Activated naive CD4-positive, alpha-beta T cell treated with anti-CD3 and anti-CD28 coated beads, Interleukin-2, amount 10 ng/mL, durations not matched to agents 7 days and 5 days (primary cell): ENCODE data around the gene ECT2L.

ENCODE experiments used
- CTCF ChIA-PET: fragments of 350-600 bp; sonication (Branson Sonifier 250); formaldehyde crosslinking; loops from one replicate; lab custom pipeline; 2021; ENCODE audit warnings: antibody characterized with exemption; lab: Charles Lee
- DNase-seq: peaks from one replicate; pipeline ENCODE4 v3.0.0-alpha.2; 2020
- H3K27ac Mint-ChIP-seq: one replicate; pipeline ENCODE4 v1.8.0; 2021; ENCODE audit warnings: mild to moderate bottlenecking, moderate library complexity, mixed read lengths
- H3K27me3 Mint-ChIP-seq: one replicate; pipeline ENCODE4 v1.8.0; 2021; ENCODE audit warnings: mild to moderate bottlenecking, mixed read lengths
- H3K36me3 Mint-ChIP-seq: one replicate; pipeline ENCODE4 v1.8.0; 2021; ENCODE audit warnings: mixed read lengths
- H3K4me1 Mint-ChIP-seq: one replicate; pipeline ENCODE4 v1.8.0; 2021; ENCODE audit warnings: mixed read lengths
- H3K4me3 Mint-ChIP-seq: one replicate; pipeline ENCODE4 v1.8.0; 2021; ENCODE audit warnings: mild to moderate bottlenecking, moderate library complexity, mixed read lengths
- H3K9me3 Mint-ChIP-seq: one replicate; pipeline ENCODE4 v1.8.0; 2021; ENCODE audit warnings: mixed read lengths

ECT2L gene

DNA sequence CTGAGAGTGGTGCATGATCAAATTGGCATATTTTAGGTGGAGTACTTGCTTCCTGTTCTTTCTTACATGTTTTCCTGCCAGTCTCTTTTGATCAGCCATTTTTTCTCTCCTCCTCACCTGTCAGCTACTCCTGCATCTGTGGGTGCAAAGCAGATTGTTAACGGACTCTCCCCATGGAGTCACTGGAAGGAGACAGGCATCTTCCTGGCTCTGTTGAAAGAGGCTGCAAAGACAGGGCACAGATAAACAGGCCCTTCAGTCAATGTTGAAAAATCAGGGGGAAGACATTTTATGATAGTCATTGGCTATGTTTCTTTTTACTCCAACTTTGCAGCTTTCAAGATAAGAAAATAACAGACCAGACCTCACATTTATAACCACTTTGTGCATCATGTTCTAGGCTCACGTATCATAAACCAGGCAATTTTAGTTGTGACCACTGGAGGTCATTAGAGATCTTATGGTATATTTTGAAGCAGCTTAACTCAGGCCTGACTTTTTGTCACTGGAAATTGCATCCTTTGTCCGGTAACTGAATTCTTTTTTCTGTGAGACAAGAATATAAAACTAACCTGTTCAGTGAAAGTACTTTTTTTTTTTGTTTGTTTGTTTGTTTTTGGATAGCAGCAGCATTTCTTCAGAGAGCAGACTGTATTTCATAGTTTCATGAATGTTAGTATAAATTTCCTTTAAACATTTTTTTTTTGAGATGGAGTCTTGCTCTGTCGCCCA, 20.1 kb downstream of the ECT2L start:
- no peaks in the 10 kb centered on the region for H3K36me3 Mint-ChIP-seq
- no peaks in the 10 kb centered on the region for H3K9me3 Mint-ChIP-seq
- no peak overlapping the region for H3K4me3 Mint-ChIP-seq
- no peaks in the 10 kb centered on the region for H3K27me3 Mint-ChIP-seq
- H3K4me1 Mint-ChIP-seq: peaks cover 25% of the 10 kb centered on the region
- CTCF ChIA-PET: interaction anchor here (0.6 to 3.4 kb wide), 15 partner anchors 9 to 549 kb away, joined by 3 to 22 read pairs (median 3); partner anchors contain the start of gene TXLNB
- no peak overlapping the region for H3K27ac Mint-ChIP-seq
- no peak for DNase-seq

DNA sequence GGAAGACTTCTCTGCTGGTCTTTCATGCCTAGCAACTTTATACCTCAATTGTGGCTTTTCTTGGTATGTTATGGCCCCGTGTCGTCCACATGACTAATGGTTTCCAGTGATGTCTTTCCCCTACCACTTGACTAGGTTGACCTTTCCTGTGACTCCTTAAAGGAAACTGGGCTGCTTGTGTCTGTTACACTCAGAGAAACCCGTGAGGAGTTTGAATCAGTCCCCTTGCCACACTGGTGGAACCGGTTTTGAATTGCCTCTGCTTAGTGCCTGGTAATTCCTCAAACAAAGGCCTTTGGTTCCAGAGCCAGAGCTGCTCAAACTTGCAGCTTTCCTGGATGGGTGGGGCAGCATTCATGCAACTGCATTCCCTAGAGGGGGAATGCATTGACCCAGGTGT, 21.9 kb downstream of the ECT2L start:
- Mint-ChIP-seq H3K4me3 (no peak overlapping the region), H3K27me3 (no peaks in the 10 kb centered on the region), H3K9me3 (no peaks in the 10 kb centered on the region), H3K36me3 (no peaks in the 10 kb centered on the region), H3K4me1 (peaks cover 25% of the 10 kb centered on the region), H3K27ac (no peak overlapping the region)
- DNase-seq: no peak
- CTCF ChIA-PET: interaction anchor here (0.6 to 3.4 kb wide), 7 partner anchors 54 to 547 kb away, joined by 3 to 19 read pairs (median 4); no protein-coding TSS in a partner anchor

DNA sequence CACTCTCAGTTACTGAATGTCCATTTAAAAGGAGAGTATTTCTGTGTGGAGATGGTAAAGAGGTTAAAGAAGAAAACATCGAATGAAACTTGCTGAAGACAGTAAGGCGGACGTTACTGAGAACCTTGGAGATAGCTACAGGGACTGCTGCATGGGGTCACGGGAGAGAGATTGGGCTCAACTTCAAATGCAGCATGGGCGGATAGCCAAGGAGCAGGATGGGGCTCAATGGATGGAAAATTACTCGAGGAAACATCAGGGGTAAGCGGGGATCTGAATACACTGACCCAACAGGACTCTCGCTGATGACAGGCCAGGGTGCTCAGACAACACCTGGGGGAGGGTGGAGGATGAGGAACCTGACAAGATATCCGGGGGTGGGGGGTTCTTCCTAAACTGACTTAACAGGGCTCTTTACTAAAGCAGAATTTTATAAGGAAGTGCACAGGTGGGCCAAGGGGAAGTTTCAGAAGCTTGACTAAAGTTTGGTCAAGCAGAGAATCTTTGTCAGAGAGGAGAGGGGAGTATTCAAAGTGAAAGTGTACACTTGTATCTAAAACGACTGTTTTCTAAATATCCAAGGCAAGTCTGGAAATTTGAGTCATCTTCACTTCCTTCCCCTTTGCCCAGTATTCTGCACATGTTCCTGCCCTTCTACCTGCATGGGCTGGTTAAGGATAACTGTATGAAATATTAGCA, 22.8 kb downstream of the ECT2L start:
- peak overlapping the region; percentile 2 for H3K27ac Mint-ChIP-seq

DNA sequence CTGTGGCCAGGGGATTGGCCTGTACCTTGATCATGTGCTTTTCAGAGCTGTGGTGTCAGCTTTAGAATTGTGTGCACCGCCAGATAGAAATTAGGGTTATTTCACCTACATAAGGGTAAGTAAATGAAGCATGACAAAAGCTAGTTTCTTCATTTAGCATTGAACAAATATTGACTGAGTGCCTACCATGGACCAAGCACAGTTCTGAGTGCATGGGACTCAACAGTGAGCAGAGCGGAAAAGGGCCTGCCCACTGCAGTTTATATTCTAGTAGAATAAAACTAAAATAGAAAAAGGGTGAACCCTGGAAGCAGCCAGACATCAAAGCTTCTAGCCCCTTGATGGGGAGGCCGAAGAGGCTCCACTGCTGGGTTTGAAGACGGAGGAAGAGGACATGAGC, 25.6 kb downstream of the ECT2L start:
- H3K4me3 Mint-ChIP-seq: no peak overlapping the region
- H3K27me3 Mint-ChIP-seq: no peaks in the 10 kb centered on the region
- H3K9me3 Mint-ChIP-seq: no peaks in the 10 kb centered on the region
- CTCF ChIA-PET: no interaction called here
- H3K4me1 Mint-ChIP-seq: peaks cover 25% of the 10 kb centered on the region
- H3K36me3 Mint-ChIP-seq: no peaks in the 10 kb centered on the region
- no peak overlapping the region for H3K27ac Mint-ChIP-seq
- no peak for DNase-seq

More for the DNA sequence above, 22.8 kb downstream of the ECT2L start:
- Mint-ChIP-seq H3K9me3 (no peaks in the 10 kb centered on the region), H3K27me3 (no peaks in the 10 kb centered on the region), H3K4me1 (peaks cover 25% of the 10 kb centered on the region), H3K36me3 (no peaks in the 10 kb centered on the region), H3K4me3 (no peak overlapping the region)
- CTCF ChIA-PET: interaction anchor here (1.4 to 3.3 kb wide), 4 partner anchors 54 to 400 kb away, joined by 3 to 11 read pairs (median 4); no protein-coding TSS in a partner anchor
- DNase-seq: no peak

DNA sequence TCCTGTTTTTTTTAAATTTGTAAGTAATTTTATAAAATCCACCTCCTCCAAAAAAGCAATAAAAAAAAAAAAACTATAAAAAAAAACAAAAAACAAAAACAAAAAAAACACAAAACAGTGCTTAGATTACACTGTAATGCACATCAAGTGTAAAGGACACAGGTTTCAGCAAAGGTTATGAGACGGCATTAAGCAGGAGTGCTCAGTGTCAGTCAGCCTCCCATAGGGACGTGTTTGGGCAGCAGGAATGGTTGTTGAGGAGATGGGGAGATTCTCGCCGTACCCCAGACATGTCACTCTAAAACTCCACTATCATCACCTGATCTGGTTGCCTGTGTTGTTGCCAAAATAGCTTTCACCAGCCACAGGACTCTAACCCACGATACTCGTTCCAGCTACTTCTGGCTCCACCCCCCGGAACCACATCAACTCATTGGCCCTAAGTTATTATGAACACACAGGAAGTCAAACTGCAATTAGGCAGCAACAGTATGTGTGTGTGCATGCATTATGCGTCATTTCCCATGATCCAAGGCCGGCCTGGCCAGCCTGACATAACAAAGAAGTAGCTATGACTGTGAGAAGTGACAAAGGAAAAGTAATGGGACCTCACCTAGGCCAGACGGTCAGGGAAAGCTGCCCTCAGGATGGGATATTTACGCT, 28.7 kb downstream of the ECT2L start:
- H3K36me3 Mint-ChIP-seq: no peaks in the 10 kb centered on the region
- H3K4me1 Mint-ChIP-seq: peaks cover 9% of the 10 kb centered on the region
- H3K4me3 Mint-ChIP-seq: no peak overlapping the region
- no peaks in the 10 kb centered on the region for H3K27me3 Mint-ChIP-seq
- no peaks in the 10 kb centered on the region for H3K9me3 Mint-ChIP-seq
- DNase-seq: peak; percentile 48
- CTCF ChIA-PET: interaction anchor here (0.5 kb wide), 1 partner anchor 9 kb away, joined by 3 read pairs; no protein-coding TSS in a partner anchor
- peak overlapping the region; percentile 2 for H3K27ac Mint-ChIP-seq

DNA sequence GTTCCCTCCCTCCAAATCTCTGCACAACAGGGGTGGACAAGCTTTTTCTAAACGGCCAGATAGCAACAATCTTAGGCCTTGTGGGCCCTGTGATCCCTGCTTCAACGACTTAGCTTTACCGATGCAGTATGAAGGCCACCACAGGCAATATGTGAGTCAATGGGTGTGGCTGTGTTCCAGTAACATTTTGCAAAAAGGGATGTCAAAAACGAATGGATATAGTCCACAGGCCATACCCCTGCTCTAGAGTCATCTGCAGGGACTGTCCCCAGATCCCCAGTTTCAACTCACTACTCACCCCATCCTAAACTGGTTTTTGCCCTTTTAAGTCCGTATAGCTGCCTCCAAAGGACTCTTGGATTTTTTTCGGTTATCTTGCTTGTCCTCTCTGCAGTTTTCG, 34.4 kb downstream of the ECT2L start:
- Mint-ChIP-seq H3K4me1 (no peaks in the 10 kb centered on the region), H3K27ac (no peak overlapping the region), H3K4me3 (no peak overlapping the region), H3K36me3 (no peaks in the 10 kb centered on the region), H3K27me3 (peaks cover 3% of the 10 kb centered on the region), H3K9me3 (no peaks in the 10 kb centered on the region)
- CTCF ChIA-PET: interaction anchor here (1.1 kb wide), 1 partner anchor 15 kb away, joined by 4 read pairs; no protein-coding TSS in a partner anchor
- DNase-seq: no peak

DNA sequence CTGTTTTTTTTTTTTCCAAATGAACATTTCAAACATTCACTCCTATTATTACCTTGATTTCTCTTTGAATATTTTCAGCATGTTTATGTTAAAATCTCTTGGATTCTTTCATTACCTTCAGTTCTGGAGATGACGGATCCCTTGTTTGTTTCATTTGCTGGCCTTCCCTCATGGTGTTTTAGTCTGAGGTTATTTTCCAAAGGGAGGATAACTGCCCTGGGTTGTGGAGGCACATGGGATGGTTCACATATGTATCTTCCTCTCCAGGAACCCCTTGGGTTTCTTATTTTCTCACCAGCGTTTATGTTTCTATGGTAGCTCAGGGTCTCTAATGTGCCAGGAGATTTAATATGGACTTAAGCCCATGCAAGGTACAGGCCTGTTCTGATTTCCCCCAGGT, 36.3 kb downstream of the ECT2L start:
- CTCF ChIA-PET: no interaction called here
- H3K27ac Mint-ChIP-seq: no peak overlapping the region

DNA sequence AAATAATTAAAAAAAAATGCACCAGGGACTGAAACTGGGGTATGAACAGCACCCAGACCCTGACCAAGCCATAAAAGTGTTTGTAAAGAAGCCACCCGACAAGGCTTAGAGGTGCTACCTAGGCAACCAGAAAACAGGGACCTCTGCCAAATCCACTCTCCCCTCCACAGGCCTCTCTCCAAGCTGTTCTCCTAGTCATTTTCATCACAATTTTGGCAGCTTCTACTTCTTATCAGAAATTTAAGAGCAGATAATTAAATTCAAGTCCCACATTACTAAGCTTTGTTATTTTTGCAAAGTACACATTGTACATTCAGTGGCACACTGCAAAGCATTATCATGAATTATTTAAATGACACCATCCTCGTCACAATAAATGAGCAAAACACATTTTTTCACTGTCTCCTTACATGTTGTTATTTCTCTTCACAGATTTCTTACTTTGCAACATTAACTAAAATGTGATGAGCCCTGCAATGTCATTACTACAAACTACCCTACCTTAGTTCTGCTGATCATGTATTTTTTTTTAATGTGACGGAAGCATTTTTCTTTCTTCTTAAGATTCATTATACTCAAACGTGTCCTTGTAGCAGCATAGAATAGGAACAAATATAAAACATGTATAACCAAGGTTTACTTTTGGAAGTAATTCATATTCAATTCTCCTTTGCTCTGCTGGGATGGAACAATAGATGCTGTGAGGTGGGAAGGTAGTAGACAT, 38.1 kb downstream of the ECT2L start:
- Mint-ChIP-seq H3K4me1 (no peaks in the 10 kb centered on the region), H3K36me3 (no peaks in the 10 kb centered on the region), H3K27ac (no peak overlapping the region), H3K4me3 (no peak overlapping the region), H3K9me3 (no peaks in the 10 kb centered on the region), H3K27me3 (peaks cover 3% of the 10 kb centered on the region)
- no peak for DNase-seq
- CTCF ChIA-PET: no interaction called here

More for the DNA sequence above, 36.3 kb downstream of the ECT2L start:
- Mint-ChIP-seq H3K4me3 (no peak overlapping the region), H3K27me3 (peaks cover 3% of the 10 kb centered on the region), H3K4me1 (no peaks in the 10 kb centered on the region), H3K9me3 (no peaks in the 10 kb centered on the region), H3K36me3 (no peaks in the 10 kb centered on the region)
- no peak for DNase-seq

DNA sequence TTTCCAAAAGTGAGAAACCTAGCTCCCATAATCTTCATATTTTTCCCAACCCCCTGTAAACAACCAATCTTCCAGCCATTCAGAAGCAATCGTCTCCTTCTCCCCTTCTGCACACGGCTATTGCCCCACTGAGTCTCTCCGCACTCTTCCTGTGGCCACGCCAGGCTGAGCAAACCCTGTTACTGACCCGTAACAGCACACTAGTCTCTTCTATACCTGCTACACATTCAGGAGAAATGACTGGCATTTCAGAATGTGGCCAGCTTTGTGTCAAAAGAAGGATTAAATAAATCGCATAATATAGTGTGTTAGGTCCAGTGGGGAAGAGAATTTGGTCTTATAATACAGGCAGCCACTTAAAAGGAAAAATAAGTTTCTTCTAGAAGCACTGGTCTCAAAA, 41.4 kb downstream of the ECT2L start:
- H3K9me3 Mint-ChIP-seq: no peaks in the 10 kb centered on the region
- H3K36me3 Mint-ChIP-seq: no peaks in the 10 kb centered on the region
- no peak overlapping the region for H3K4me3 Mint-ChIP-seq
- no peaks in the 10 kb centered on the region for H3K4me1 Mint-ChIP-seq
- DNase-seq: no peak
- CTCF ChIA-PET: no interaction called here
- no peaks in the 10 kb centered on the region for H3K27me3 Mint-ChIP-seq
- no peak overlapping the region for H3K27ac Mint-ChIP-seq

DNA sequence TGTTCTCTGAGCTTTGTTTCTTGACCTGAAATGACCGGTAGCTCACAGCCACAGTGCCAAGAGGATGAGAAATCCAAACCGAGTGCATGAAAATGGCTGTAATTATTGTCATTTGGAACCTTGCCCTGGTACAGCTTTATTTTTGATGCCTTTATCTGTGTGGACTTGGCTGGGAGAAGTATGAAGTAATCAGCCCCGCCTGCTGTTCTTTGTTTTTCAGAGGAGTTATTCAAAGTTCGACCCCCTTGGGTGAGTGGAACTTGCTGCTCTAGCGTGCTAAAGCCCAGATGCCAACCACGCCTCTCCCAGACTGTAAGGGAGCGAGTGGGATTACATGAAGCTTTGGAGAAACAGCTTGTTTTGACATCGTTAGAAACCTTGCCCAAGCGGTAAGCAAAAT, 48.3 kb downstream of the ECT2L start:
- Mint-ChIP-seq H3K4me1 (no peaks in the 10 kb centered on the region), H3K9me3 (no peaks in the 10 kb centered on the region), H3K4me3 (no peak overlapping the region), H3K27ac (no peak overlapping the region), H3K36me3 (no peaks in the 10 kb centered on the region), H3K27me3 (no peaks in the 10 kb centered on the region)
- no peak for DNase-seq
- CTCF ChIA-PET: no interaction called here

DNA sequence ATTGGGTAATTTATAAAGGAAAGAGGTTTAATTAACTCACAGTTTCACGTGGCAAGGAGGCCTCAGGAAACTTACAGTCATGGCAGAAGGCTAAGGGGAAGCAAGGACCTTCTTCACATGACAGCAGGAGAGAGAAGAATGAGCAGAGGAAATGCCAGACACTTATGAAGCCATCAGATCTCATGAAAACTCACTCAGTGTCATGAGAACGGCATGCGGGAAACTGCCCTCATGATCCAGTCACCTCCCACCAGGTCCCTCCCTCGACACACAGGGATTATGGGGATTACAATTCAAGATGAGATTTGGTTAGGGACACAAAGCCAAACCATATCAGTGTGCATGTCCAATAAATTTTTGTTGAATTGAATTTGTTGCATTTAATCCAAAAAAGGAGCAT, 52.0 kb downstream of the ECT2L start:
- H3K4me3 Mint-ChIP-seq: no peak overlapping the region
- no peaks in the 10 kb centered on the region for H3K27me3 Mint-ChIP-seq
- CTCF ChIA-PET: no interaction called here
- no peaks in the 10 kb centered on the region for H3K36me3 Mint-ChIP-seq
- H3K4me1 Mint-ChIP-seq: no peaks in the 10 kb centered on the region
- H3K27ac Mint-ChIP-seq: no peak overlapping the region
- no peaks in the 10 kb centered on the region for H3K9me3 Mint-ChIP-seq
- DNase-seq: no peak

DNA sequence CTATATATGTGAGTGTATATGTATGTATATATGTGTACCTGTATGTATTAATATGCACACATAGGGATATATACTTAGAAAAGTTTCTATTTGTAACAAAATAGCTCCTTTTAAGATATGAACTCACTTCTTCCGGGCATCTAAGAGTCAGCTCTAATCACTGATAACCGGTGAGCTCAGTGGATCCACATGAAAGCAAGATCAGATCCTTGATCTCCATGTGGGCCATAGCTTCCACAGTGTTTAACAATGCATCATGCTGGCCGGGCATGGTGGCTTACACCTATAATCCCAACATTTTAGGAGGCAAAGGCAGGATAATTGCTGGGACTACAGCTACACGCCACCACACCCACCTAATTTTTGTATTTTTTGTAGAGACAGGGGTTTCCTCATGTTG, 52.6 kb downstream of the ECT2L start:
- DNase-seq: no peak
- Mint-ChIP-seq H3K4me3 (no peak overlapping the region), H3K36me3 (no peaks in the 10 kb centered on the region), H3K4me1 (no peaks in the 10 kb centered on the region), H3K27ac (no peak overlapping the region), H3K9me3 (no peaks in the 10 kb centered on the region), H3K27me3 (no peaks in the 10 kb centered on the region)
- CTCF ChIA-PET: no interaction called here

DNA sequence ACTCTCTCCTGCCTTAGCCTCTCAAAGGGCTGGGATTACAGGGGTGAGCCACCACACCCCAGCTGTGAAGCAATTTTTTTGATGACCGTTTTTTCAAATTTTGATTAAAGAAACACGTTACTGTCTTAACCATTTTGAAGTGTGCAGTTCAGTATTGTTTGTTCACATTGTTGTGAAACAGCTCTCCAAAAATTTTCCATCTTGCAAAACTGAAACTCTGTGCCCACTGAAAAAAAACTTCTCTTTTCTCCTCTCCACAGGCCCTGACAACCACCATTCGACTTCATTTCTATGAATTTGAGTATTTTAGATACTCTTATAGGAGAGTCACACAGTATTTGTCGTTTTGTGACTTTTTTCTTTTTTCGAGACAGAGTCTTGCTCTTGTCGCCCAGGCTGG, 53.9 kb downstream of the ECT2L start:
- H3K36me3 Mint-ChIP-seq: no peaks in the 10 kb centered on the region
- no peak overlapping the region for H3K27ac Mint-ChIP-seq
- CTCF ChIA-PET: no interaction called here
- H3K27me3 Mint-ChIP-seq: no peaks in the 10 kb centered on the region
- H3K9me3 Mint-ChIP-seq: no peaks in the 10 kb centered on the region
- no peaks in the 10 kb centered on the region for H3K4me1 Mint-ChIP-seq
- DNase-seq: no peak
- no peak overlapping the region for H3K4me3 Mint-ChIP-seq

DNA sequence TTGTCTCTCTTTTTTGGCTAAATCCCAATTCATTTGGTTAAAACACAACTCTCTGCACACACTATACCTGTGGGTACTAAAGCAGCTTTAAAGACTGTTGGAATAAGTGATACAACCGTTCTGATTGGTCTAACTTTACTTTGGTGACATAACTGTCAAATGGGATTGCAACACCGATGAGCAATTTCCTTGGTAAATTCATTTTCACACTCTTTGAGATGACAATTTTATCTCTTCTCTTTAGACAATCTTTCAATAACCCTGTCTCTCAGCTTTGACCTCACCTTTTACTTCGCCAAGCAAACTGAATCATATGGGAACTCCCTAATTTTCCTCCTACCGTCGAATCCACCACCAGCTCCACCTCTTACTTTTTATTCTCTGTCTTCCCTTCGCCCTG, 60.8 kb downstream of the ECT2L start:
- no peaks in the 10 kb centered on the region for H3K9me3 Mint-ChIP-seq
- CTCF ChIA-PET: no interaction called here
- no peak overlapping the region for H3K27ac Mint-ChIP-seq
- H3K27me3 Mint-ChIP-seq: peaks cover 6% of the 10 kb centered on the region
- no peak overlapping the region for H3K4me3 Mint-ChIP-seq
- H3K4me1 Mint-ChIP-seq: no peaks in the 10 kb centered on the region
- H3K36me3 Mint-ChIP-seq: no peaks in the 10 kb centered on the region
- DNase-seq: no peak
